Heart right ventricle (tissue), 16 donors: ENCODE measurements around the gene C15orf62. TPM values are rescaled to one million over a fixed set of nuclear protein-coding genes. Genes with fewer than 3 reads are reported as not detected.

ENCODE experiments used
- ATAC-seq, 8 donors: fragments of 200-7000 bp; cut with Tn5 transposase; one replicate each; pipeline ENCODE4 v1.9.1; 2020; ENCODE audit warnings: mild to moderate bottlenecking in 8 of 8, moderate library complexity in 8 of 8, moderate number of reproducible peaks in 1 of 8
- DNase-seq, 2 donors: peaks; one replicate each; pipeline ENCODE4 v3.0.0-alpha.2; 2020
- H3K27ac ChIP-seq, 10 donors: fragments of 200-600 bp; sonication (generic) in 2 of 10; one replicate each; pipeline versions ENCODE4 v1.5.0 to v1.8.0; 2020 to 2022; ENCODE audit warnings: mild to moderate bottlenecking in 3 of 10
- H3K27me3 ChIP-seq, 7 donors: fragments of 200-600 bp; one replicate each; pipeline ENCODE4 v1.8.0; 2021 to 2022; ENCODE audit warnings: mild to moderate bottlenecking in 2 of 7
- H3K36me3 ChIP-seq, 9 donors: fragments of 200-600 bp; sonication (generic) in 1 of 9; one replicate each; pipeline versions ENCODE4 v1.5.0 to v1.8.0; 2020 to 2022; ENCODE audit warnings: mild to moderate bottlenecking in 2 of 9
- H3K4me1 ChIP-seq, 9 donors: fragments of 200-600 bp; sonication (generic) in 1 of 9; one replicate each; pipeline versions ENCODE4 v1.5.0 to v1.8.0; 2020 to 2022; ENCODE audit warnings: mild to moderate bottlenecking in 4 of 9
- H3K4me3 ChIP-seq, 10 donors: fragments of 200-600 bp; sonication (generic) in 2 of 10; one replicate each; pipeline versions ENCODE4 v1.5.0 to v1.8.0; 2020 to 2022; ENCODE audit warnings: mild to moderate bottlenecking in 7 of 10, moderate library complexity in 2 of 10
- H3K9me3 ChIP-seq, 11 donors: fragments of 200-600 bp in 10 of 11; sonication (generic) in 2 of 11; one replicate each; pipeline versions ENCODE4 v1.5.0 to v1.8.0; 2013 to 2022; ENCODE audit warnings: mild to moderate bottlenecking in 2 of 11, control low read depth in 1 of 11, moderate library complexity in 1 of 11
- CTCF ChIP-seq, 9 donors: fragments of 200-600 bp; sonication (generic) in 2 of 9; IDR thresholded peaks; one replicate each; pipeline versions ENCODE4 v1.5.0 to v1.8.0; 2021 to 2022; ENCODE audit warnings: antibody characterized with exemption in 9 of 9, mild to moderate bottlenecking in 5 of 9, moderate library complexity in 1 of 9
- WGBS, 2 donors: extraction: QIAGEN DNeasy Blood & Tissue Kit; methylation state at CpG; one replicate each; pipeline ENCODE4 v1.1.7; 2013; ENCODE audit warnings: inconsistent platforms in 1 of 2; 5-methylcytosine and 5-hydroxymethylcytosine counted together
- intact Hi-C, 10 donors: fragments of 100-400 bp; cut with DNase I; formaldehyde crosslinking; loops; one replicate each; pipeline versions ENCODE4 v1.11.1 to v1.14.2; 2022
- polyA plus RNA-seq, 2 donors: library from polyadenylated mRNA; stranded (reverse); fragments of 200-250 nt; gene quantifications; one replicate each; pipeline ENCODE4 v1.2.3, GENCODE V29; 2013
- total RNA-seq, 10 donors: library from RNA; stranded (reverse); fragmentation: NEBNext Ultra II Directional in 3 of 10; extraction: Animal tissue kit (Norgen Biotek cat#: 25700) in 3 of 10; gene quantifications; one replicate each; pipeline versions ENCODE4 v1.2.1 to v1.2.4, GENCODE V29; 2021 to 2023
- donor health status: Arrhythmogenic right ventricular cardiomyopathy.
- donor health status: ischemic (EF 13 %, LVEDD 7.1; RV severe dilation, severe dysfunction).
- donor health status: healthy with polysubstance abuse.
- donor health status: DM: no; HTN: yes; CAD: no.
- donor health status: DM: no; HTN: no; CAD: no.
- donor health status: ischemic (EF 25% LVEDD 6.9; RV normal size, moderate dysfunction).
- donor health status: ischemic (EF 25% LVEDD 5.7; RV mildly dilated, moderate dysfunction).
- donor health status: healthy.
- donor health status: DM: yes; HTN: yes; CAD: no.
- donor health status: Ischemic cardiomyopathy.
- donor health status: ischemic (EF 35%, LVEDD 5.7; RV mildly dilated, moderate dysfunction).
- donor health status: nonischemic (EF 11% LVEDD 7.7; RV severe dilation, severe dysfunction).
- donor health status: DM: yes; HTN: yes; CAD: no.
- donor health status: PGD.
- donor health status: ischemic (EF 29% LVEDD 5.4; RV normal size, mild dysfunction).
- donor health status: nonischemic (EF 23%, LVEDD 6.1; RV moderate dilation, normal function).

C15orf62 gene
- total and polyA plus RNA-seq, 12 donors = 0.10 to 0.32 (median 0.15) TPM; not detected in 7

GRCh38 chr15:40787991-40788390 is 18.2 kb downstream of the C15orf62 start:
- intact Hi-C loops = no loop called here

GRCh38 chr15:40789119-40789518 is 19.3 kb downstream of the C15orf62 start:
- intact Hi-C loops = no loop called here
- H3K9me3 ChIP-seq = no peaks in the 10 kb centered on the region
- ATAC-seq (peak in 1 of 8 donors; percentile 17), DNase-seq (no peak)
- no peak overlapping the region for H3K4me3 ChIP-seq
- TF ChIP-seq CTCF (IDR thresholded peaks at IDR 0.05) = no peak
- H3K36me3 ChIP-seq = peaks cover 0 to 37% (median 0%) of the 10 kb centered on the region in 9 donors
- 78 to 90% methylated on average over 5 of the region's 5 CpGs for WGBS, 2 donors
- H3K4me1 ChIP-seq = peaks cover 0 to 35% (median 16%) of the 10 kb centered on the region in 9 donors
- no peak overlapping the region for H3K27ac ChIP-seq
- no peaks in the 10 kb centered on the region for H3K27me3 ChIP-seq

More at GRCh38 chr15:40787991-40788390, 18.2 kb downstream of the C15orf62 start:
- no peak for ATAC-seq
- peaks cover 0 to 25% (median 14%) of the 10 kb centered on the region in 9 donors for H3K4me1 ChIP-seq
- DNase-seq = no peak
- peaks cover 0 to 37% (median 0%) of the 10 kb centered on the region in 9 donors for H3K36me3 ChIP-seq
- no peak for TF ChIP-seq CTCF (IDR thresholded peaks at IDR 0.05)
- no peaks in the 10 kb centered on the region for H3K27me3 ChIP-seq
- H3K4me3 ChIP-seq = no peak overlapping the region
- peak overlapping the region in 2 of 10 donors; percentile 6 to 33 for H3K27ac ChIP-seq
- WGBS, 2 donors = 61 to 64% methylated on average over 6 of the region's 6 CpGs
- no peaks in the 10 kb centered on the region for H3K9me3 ChIP-seq

DNA sequence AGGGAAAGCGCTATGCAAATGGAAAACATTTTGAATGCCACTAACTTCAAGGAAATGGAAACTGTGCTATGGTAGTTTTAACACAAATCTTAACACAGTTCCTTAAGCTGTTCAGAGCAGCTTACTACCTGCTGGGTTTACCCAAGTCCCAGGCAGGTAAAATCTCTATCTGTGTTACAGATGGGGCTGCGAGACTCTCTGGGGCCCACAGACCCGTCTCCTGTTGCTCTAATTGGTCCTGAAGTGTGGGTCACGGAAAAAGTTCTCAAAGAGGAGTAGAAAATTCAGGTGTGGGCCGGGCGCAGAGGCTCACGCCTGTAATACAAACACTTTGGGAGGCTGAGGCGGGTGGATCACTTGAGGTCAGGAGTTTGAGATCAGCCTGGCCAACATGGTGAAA is 20.2 kb downstream of the C15orf62 start:
- H3K27ac ChIP-seq = no peak overlapping the region
- H3K4me1 ChIP-seq = peaks cover 0 to 43% (median 22%) of the 10 kb centered on the region in 9 donors
- H3K36me3 ChIP-seq = peaks cover 0 to 33% (median 0%) of the 10 kb centered on the region in 9 donors
- DNase-seq (no peak), ATAC-seq (no peak)
- no peak overlapping the region for H3K4me3 ChIP-seq
- H3K9me3 ChIP-seq = no peaks in the 10 kb centered on the region
- H3K27me3 ChIP-seq = no peaks in the 10 kb centered on the region
- 95 to 97% methylated on average over 8 of the region's 8 CpGs for WGBS, 2 donors
- intact Hi-C loops = no loop called here
- TF ChIP-seq CTCF (IDR thresholded peaks at IDR 0.05) = no peak

GRCh38 chr15:40790718-40791117 is 20.9 kb downstream of the C15orf62 start:
- intact Hi-C loops = no loop called here
- H3K27ac ChIP-seq = no peak overlapping the region
- TF ChIP-seq CTCF (IDR thresholded peaks at IDR 0.05) = no peak
- no peak overlapping the region for H3K4me3 ChIP-seq
- WGBS, 2 donors = 83 to 93% methylated on average over 3 of the region's 3 CpGs
- peaks cover 0 to 51% (median 26%) of the 10 kb centered on the region in 9 donors for H3K4me1 ChIP-seq
- ATAC-seq = no peak
- H3K9me3 ChIP-seq = no peaks in the 10 kb centered on the region
- H3K36me3 ChIP-seq = peaks cover 0 to 33% (median 0%) of the 10 kb centered on the region in 9 donors
- DNase-seq = no peak
- H3K27me3 ChIP-seq = no peaks in the 10 kb centered on the region
